NK-92 (cell line): Measurements from ENCODE around the gene NFATC1.

ENCODE experiments used
- DNase-seq: peaks from one replicate; lab custom pipeline; 2025; ENCODE audit not compliant: unreplicated experiment; lab: John Stamatoyannopoulos, UW

NFATC1 gene

DNA sequence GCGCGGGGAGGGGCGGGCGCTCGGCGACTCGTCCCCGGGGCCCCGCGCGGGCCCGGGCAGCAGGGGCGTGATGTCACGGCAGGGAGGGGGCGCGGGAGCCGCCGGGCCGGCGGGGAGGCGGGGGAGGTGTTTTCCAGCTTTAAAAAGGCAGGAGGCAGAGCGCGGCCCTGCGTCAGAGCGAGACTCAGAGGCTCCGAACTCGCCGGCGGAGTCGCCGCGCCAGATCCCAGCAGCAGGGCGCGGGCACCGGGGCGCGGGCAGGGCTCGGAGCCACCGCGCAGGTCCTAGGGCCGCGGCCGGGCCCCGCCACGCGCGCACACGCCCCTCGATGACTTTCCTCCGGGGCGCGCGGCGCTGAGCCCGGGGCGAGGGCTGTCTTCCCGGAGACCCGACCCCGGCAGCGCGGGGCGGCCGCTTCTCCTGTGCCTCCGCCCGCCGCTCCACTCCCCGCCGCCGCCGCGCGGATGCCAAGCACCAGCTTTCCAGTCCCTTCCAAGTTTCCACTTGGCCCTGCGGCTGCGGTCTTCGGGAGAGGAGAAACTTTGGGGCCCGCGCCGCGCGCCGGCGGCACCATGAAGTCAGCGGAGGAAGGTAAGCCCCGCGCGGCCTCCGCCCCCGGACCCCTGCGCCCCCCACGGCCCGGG, at the start of gene NFATC1:
TSS of gene NFATC1 (plus strand) at position 170 of the 644 bp plus-strand sequence. CDS start at position 465, 295 bp downstream.
- DNase-seq, result no peak

DNA sequence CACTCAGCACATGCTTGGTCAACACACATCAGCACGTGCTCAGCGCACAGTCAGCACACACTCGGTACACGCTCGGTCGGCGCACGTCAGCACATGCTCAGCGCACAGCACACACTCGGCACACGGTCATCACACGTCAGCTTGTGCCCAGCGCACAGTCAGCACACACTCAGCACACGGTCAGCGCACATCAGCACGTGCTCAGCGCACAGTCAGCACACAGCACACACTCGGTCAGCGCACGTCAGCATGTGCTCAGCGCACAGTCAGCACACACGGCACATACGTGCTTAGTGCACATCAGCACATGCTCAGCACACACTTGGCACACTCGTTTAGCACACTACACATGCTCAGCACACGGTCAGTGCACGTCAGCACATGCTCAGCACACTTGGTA, 49.7 kb upstream of the NFATC1 start:
- no peak for DNase-seq

DNA sequence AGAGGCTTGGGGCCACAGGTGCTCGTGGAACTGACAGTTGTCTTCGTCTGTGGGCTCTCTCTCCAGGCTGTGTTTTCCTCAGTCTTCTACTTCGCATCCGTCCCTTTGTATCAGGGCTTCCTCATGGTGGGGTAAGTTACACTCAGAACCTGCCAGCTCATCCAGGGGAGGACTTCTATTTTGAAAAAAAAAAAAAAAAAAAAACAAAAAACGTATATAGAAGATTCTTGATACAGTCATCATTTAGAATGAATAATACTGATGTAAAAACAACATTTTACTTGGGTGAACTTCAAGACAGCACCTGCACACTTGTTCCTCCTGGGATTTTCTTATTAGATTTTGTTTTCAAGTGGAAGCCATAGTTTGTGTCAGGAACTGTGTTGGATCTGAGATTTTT, 47.7 kb upstream of the NFATC1 start:
- no peak for DNase-seq

DNA sequence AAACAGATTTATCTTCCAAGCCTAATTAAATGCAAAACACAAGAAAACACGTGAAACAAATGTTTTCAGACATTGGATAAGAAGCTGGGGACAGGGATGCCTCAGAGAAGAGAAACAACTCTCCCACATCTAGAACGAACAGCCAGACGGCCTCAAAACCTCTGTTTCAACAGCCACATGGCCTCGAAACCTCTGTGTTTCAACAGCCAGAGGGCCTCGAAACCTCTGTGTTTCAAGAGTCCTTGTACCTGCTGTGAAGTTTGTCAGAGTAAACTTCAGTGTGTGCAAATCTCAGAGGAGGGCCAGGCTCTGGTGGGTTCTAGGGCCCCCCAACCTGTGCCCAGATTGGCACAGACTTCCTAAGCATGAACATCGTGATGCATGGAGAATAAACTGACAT, 43.3 kb upstream of the NFATC1 start:
- DNase-seq, result no peak

DNA sequence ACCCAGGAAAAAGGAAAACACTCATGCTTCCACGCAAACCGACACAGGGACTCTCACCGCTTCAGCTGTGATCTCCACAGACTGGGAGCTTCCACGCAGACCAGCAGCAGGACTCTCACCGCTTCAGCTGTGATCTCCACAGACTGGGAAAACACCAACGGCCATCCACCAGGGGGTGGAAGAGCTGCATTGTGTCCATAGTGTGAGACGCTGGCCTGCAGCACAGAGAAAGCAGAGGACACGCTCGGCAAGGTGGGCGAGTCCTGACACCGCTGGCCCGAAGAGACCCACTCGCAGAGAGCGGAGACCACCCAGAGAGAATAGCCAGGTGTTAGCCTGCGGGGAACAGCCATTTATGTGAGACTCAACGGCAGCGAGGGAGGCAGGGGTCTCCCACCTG, 42.5 kb upstream of the NFATC1 start:
- no peak for DNase-seq

DNA sequence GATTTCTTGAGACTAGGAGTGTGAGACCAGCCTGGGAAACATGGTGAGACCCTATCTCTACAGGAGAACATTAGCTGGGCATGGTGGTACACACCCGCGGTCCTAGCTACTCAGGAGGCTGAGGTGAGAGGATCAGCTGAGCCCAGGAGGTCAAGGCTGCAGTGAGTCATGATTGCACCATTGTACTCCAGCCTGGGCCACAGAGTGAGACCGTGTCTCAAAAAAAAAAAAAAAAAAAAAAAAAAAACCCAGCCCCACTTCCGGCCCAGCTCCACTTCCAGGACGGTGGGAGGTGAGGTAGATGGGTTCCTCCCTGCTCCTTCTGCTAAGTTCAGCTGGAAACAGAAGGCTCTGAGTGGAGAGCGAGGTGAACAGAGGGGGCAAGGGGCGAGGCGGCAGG, 41.4 kb upstream of the NFATC1 start:
- DNase-seq, result no peak

DNA sequence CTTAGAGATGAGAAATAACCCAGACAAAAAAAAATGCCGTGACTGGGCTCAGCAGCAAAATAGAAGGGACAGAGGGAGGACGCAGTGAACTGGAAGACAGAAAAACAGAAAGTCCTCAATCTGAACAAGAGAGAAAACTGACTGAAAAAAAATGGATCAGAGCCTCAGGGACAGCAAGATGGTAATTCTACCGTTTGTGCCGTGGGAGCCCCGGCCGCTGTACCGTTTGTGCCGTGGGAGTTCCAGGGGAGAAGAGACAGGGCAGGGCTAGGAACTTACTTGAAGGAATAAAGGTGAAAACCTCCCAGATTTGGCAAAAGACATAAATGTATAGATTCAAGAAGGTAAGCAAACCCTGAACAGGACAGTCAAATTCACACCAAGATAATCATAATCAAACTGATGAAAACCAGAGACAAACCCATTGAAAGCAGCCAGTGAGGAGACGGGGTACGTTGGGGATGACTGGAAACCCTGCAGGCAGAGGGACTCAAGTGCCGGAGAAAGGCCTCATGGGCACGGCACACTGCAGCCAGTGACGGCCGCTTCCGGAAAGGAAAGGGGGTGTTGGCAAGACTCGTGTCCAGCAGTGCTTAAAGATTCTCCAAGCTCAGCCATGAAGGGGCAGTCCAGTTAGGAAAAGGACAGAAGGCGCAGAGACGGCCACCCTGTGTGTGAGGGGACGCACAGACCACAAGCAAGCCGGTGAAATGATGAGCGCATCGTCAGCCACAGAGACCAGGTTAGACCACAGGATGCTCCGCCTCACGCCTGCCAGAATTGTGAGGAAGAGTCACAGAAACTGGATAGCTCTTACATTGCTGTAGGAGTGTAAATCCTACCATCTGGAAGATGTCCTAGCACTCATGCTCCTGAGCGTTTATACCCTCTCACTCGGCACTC, 40.0 kb upstream of the NFATC1 start:
- DNase-seq, result no peak

DNA sequence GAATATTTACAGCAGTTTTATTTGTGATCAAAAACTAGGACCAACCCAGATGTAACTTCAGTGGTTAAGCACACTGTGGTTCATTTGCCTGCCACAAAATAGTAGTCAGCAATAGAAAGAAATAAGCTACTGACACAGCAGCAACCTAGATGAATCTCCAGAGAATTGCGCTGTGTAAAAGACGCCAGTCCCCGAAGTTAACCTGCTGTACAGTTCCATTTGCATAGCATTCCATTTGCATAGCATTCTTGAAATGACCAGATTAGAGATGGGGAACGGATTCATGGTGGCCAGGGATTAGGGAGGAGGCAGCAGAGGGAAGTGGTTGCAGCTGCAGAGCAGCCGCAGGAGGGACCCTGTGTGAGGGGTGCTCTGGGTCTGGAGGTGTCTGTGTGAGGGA, 39.3 kb upstream of the NFATC1 start:
- no peak for DNase-seq

DNA sequence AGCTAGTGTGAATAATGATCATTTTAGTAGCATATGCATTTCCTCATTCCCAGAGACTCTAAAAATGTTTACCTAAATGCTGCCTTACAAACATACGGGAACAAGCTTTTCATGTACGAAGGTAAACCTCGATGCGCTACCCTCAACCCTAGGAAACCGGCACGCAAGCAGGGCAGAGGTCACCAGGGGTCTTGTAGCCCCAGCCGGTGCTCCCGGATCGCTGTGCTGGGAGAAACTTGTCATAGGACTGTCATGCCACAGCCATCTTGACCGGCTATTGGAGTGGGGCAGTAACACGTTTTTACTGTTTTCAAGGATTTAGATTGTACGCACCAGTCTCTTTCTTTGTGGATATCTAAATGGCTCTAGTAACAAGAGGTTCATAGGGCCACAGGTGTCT, 34.8 kb upstream of the NFATC1 start:
- DNase-seq, result no peak

DNA sequence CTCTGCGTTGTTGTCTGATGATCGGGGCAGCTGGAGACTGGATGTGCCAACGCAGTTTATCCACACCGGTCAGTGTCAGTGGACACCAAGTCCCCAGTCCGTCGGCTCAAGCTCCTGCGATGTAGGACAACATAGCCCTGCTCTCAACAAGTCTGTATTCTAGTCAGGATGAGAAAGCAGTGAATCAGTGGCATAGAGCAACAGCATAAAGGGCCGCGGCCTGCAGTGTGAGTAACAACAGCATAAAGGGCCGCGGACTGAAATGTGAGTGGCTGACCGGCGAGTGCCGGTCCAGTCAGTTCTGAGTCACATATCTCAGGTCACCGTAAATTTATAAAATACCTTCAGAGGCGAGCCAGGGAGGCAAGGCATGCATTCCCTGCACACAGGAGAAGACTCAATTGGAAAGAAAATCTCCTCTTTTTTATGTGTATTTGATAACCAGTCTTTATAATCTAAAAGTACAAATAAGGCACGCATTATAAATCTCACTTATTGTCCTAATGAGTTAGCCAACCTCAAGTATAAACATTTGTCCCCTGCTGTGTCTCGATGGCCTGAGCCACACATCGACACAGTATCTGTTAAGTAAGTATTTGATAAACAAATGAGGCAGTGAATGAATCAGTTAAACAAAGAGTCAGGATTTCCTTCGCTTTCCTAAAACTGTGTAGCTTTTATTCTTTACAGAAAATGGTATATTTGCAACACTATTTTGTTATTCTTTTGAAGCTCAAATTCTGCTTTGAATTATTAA, 33.8 kb upstream of the NFATC1 start:
- no peak for DNase-seq

DNA sequence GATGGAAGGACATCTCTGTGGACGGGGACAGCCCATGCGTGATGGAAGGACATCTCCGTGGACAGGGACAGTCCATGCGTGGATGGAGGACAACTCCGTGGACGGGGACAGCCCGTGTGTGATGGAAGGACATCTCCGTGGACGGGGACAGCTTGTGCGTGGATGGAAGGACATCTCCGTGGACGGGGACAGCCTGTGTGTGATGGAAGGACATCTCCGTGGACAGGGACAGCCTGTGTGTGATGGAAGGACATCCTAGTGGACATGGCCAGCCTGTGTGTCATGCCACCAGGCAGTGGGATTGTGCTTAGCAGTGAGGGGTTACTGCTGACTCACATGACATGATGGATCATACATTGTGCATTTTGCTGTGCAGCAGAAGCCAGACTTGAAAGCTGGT, 30.0 kb upstream of the NFATC1 start:
- no peak for DNase-seq

DNA sequence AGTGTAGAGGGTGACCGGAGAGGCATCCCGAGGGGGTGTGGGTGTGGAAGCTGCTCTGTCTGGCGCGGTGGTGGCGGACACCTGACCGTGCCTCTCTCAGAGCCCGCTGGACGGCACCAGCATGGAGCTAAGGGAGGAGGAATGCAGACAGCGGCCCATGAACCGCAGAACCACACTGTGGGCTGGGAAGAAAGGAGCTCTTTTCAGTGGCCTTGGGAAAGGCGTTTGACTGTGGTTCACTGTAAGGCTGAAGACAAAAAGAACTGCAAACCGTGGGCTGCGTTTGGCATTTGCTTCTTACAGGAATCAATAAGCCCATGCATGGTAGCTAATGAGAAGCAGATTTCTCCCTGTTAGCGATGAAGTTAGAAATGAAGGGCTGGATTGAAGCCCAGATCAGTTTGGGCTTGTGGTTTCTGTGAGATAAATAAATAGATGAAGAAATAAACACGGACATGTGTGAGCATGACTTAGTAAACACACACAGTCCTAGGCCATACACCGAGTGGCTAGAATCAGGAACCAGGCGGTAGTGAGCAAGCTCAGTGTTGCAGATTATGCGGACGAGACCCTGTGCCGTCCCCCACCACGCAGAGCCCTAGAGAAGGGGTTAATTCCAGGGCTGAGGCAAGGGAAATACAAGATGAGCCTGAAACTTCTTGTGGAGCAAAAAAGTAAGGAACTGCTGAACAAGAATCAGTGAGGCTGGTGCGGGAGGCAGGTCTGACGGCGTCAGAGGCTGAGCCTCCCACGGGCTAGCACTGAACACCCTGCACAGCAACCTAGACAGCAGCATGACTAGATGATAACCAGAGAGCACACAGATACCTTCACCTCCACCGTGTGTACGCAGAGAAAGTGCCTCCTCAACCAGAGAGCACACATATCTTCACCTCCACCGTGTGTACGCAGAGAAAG, 29.3 kb upstream of the NFATC1 start:
- no peak for DNase-seq

DNA sequence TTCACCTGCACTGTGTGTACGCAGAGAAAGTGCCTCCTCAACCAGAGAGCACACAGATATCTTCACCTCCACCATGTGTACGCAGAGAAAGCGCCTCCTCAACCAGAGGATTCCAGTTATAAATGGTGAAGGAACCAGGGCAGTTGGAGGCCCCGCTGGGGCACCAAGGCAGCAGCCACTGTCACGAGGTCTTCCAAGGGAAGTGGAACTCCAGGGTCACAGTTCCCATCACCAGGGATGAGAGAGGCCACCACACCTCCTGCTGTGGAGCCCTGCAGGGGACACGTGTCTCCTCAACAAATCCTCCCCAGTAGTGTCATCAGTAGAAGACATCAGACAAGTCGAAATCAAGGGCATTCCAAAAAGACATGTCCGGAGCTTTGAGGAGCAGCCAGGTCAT, 28.2 kb upstream of the NFATC1 start:
- DNase-seq, result no peak

DNA sequence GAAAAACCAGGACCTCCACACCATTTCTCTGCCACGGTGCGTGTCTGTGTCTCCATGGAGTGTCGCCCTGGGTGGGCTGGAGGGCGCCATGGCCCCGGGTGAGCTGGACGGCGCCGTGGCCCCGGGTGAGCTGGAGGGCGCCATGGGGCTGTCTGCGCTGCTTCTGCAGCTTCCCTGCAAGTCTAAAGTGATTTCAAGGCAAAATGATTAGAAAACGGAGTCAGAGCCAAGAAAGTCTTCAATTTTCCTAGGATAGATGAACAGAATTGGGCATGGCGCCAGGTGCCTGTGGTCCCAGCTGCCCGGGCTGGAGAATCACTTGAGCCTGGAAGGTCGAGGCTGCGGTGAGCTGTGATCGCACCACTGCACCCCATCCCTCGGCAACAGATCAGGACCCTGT, 27.7 kb upstream of the NFATC1 start:
- no peak for DNase-seq

DNA sequence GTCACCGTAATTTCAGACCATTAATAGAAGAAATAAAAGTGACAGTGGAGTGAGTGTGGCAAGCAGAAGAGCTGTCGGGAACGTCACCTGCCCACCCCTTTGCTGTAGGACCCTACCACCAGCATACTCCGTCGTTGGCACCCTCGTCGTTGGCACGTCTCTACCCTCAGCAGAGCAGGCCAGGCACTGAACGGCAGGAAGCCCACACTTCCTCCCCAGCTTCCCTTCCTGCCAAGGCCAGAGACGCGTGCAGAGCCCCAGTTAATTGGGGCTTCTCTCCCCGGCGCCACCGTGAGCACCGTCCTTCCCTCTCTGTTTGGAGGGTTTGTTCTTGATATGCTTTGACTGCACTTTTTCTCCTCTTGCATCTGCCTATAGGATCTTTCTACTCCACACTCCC, 27.0 kb upstream of the NFATC1 start:
- DNase-seq, result no peak

DNA sequence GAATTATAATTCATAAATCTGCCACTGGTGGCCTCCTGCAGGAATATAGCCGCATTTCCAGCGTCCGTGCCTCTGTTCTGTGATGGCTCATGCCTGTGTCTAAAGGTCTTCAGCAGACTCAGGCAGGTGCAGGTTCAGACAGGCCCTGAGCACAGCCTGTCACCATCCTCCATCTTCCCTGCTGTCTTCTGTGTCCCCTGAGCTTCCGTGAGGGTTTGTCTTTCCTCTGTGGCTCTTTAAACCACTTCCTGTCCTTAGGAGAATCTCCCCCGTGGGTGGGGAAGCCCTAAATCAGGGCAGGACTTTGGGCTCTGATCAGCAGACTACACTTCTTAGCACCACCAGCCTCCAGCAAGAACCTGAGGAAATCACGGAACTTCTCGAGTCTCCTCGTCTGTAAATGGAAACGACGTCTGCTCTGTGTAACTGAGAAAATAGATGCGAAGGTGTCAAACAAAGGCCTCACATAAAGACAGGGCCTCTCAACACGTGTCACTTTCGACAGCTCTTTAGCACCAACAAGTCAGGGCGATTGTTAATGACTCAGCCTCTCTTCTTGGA, 24.1 kb upstream of the NFATC1 start:
- DNase-seq, result no peak

DNA sequence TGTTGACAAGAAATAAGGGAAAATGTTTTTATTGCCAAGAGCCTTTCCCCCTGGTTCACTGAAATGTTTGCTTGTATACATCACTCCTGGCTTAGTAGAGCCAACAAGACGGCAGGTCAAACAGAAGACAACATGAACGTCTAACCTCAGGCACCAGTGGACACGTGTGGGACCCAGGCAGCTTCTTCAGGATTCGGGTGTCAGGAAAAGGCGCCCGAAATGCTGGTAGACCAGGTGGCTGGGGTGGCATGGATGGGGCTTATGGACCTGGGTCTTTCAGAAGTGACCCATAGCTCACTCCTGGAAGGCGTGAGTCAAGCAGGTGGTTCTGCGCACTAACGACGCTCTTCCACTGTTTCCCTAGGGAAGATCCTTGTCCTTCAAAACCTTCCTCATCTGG, 23.3 kb upstream of the NFATC1 start:
- DNase-seq, result no peak

DNA sequence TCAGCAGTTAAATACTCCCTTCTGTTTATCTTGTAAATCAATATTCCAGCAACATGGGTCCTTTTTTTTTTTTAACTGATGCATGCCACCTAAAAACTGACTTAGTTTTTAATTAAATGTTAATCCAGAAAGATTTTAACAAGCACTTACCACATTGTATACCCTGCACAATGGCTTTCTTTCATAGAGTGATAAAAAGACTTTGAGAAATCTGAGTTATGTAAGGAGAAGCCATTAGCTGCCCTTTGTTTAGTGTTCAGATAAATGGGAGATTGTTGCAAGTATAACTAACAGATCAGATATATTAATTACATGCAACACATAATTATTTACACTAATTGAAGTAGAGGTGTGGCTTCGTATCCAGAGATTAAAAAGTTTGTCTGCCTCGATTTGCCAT, 22.7 kb upstream of the NFATC1 start:
- DNase-seq, result no peak

DNA sequence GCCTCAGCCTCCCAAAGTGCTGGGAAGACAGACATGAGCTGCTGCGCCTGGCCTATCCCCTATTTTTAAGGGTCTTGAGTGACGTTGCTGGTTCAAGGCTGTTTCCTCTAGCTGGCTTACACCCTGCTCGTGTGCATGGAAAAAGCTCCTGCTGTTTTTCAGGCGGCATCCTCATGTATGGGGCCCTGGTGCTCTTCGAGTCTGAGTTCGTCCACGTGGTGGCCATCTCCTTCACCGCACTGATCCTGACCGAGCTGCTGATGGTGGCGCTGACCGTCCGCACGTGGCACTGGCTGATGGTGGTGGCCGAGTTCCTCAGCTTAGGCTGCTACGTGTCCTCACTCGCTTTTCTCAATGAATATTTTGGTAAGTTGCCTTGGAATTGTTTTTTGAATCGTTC, 22.0 kb upstream of the NFATC1 start:
- no peak for DNase-seq

DNA sequence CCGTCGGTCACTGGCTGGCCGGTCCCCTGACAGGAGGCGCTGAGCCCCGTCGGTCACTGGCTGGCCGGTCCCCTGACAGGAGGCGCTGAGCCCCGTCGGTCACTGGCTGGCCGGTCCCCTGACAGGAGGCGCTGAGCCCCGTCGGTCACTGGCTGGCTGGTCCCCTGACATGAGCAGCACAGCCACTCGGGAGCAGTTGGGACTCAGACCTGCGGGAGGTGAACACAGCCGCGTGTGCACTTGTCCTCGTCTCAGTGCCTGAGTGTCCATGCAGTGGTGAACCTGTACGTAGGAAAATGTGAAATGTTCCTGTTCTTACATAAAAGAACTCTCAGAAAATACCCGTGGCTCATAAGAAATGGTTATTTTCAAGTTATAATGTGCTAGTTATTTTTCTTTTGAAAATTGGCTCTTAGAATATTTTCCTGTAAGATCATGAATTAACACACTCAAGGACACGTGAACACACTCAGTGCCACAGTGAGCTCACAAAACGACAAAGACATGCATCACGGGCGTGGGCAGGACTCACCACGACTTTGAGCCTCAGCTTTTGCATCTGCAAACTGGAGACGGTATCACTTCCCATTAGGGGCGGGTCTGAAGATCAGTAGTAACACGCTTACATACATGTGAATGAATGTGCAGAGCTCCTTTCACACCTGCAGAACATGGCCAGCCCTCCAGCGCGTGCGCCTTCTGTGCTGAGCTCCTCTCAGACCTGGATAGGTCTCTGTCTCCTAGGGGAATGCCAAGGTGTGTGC, 21.1 kb upstream of the NFATC1 start:
- no peak for DNase-seq
